ENCODE data around the gene VAMP8.

Gene VAMP8

GRCh38 chr2:85561280-85562212 lies 15.8 kb upstream of the VAMP8 start, which contains the start of gene GGCX:
Gene GGCX (minus strand): TSS chr2:85561493. CDS start chr2:85561428, 65 bp downstream.
- Histone ChIP-seq H3K27ac (ENCODE audit: low read length) (peak within 1 kb of the TSS; percentile 86), H3K9me3 (ENCODE audit: control insufficient read depth in 1 of 2, low read length in 2 of 2) (no peaks in the 10 kb centered on the region), H3K4me1 (ENCODE audit: control insufficient read depth in 1 of 2, insufficient read depth in 2 of 2, low read length in 2 of 2) (peaks cover 3 to 14% of the 10 kb centered on the region in 2 donors), H3K27me3 (ENCODE audit: low read depth, low read length) (no peaks in the 10 kb centered on the region), H3K36me3 (ENCODE audit: control insufficient read depth in 1 of 2, insufficient read depth in 2 of 2, low read length in 2 of 2) (peaks cover 4 to 11% of the 10 kb centered on the region in 2 donors), H3K4me3 (ENCODE audit: low read depth in 1 of 2, low read length in 2 of 2) (peak within 1 kb of the TSS; percentile 87 to 95)

GRCh38 chr2:85564144-85564563 lies 13.2 kb upstream of the VAMP8 start:
- no peaks in the 10 kb centered on the region for H3K36me3 ChIP-seq (ENCODE audit: control insufficient read depth in 1 of 2, insufficient read depth in 2 of 2, low read length in 2 of 2)
- no peak overlapping the region for H3K4me3 ChIP-seq (ENCODE audit: low read depth in 1 of 2, low read length in 2 of 2)
- H3K9me3 ChIP-seq (ENCODE audit: control insufficient read depth in 1 of 2, low read length in 2 of 2), result no peaks in the 10 kb centered on the region
- no peaks in the 10 kb centered on the region for H3K27me3 ChIP-seq (ENCODE audit: low read depth, low read length)
- peaks cover 3 to 14% of the 10 kb centered on the region in 2 donors for H3K4me1 ChIP-seq (ENCODE audit: control insufficient read depth in 1 of 2, insufficient read depth in 2 of 2, low read length in 2 of 2)
- H3K27ac ChIP-seq (ENCODE audit: low read length), result no peak overlapping the region

- H3K27ac ChIP-seq (ENCODE audit: low read length), result no peak overlapping the region
- H3K27me3 ChIP-seq (ENCODE audit: low read depth, low read length), result no peaks in the 10 kb centered on the region
- no peaks in the 10 kb centered on the region for H3K9me3 ChIP-seq (ENCODE audit: control insufficient read depth in 1 of 2, low read length in 2 of 2)
- H3K36me3 ChIP-seq (ENCODE audit: control insufficient read depth in 1 of 2, insufficient read depth in 2 of 2, low read length in 2 of 2), result no peaks in the 10 kb centered on the region
- no peak overlapping the region for H3K4me3 ChIP-seq (ENCODE audit: low read depth in 1 of 2, low read length in 2 of 2)
- no peaks in the 10 kb centered on the region for H3K4me1 ChIP-seq (ENCODE audit: control insufficient read depth in 1 of 2, insufficient read depth in 2 of 2, low read length in 2 of 2)
These were observed 11.1 kb upstream of the VAMP8 start for GRCh38 chr2:85566265-85566664.

- Histone ChIP-seq H3K9me3 (ENCODE audit: control insufficient read depth in 1 of 2, low read length in 2 of 2) (no peaks in the 10 kb centered on the region), H3K27me3 (ENCODE audit: low read depth, low read length) (no peaks in the 10 kb centered on the region), H3K4me1 (ENCODE audit: control insufficient read depth in 1 of 2, insufficient read depth in 2 of 2, low read length in 2 of 2) (peaks cover 0 to 11% of the 10 kb centered on the region in 2 donors), H3K27ac (ENCODE audit: low read length) (no peak overlapping the region), H3K4me3 (ENCODE audit: low read depth in 1 of 2, low read length in 2 of 2) (no peak overlapping the region), H3K36me3 (ENCODE audit: control insufficient read depth in 1 of 2, insufficient read depth in 2 of 2, low read length in 2 of 2) (no peaks in the 10 kb centered on the region)
These were observed 1.6 kb upstream of the VAMP8 start for GRCh38 chr2:85575739-85576138.

GRCh38 chr2:85577063-85577385 lies 362 bp upstream of the VAMP8 start:
- no peaks in the 10 kb centered on the region for H3K36me3 ChIP-seq (ENCODE audit: control insufficient read depth in 1 of 2, insufficient read depth in 2 of 2, low read length in 2 of 2)
- H3K27ac ChIP-seq (ENCODE audit: low read length), result peak overlapping the region; percentile 93
- H3K27me3 ChIP-seq (ENCODE audit: low read depth, low read length), result no peaks in the 10 kb centered on the region
- H3K9me3 ChIP-seq (ENCODE audit: control insufficient read depth in 1 of 2, low read length in 2 of 2), result no peaks in the 10 kb centered on the region
- peaks cover 0 to 11% of the 10 kb centered on the region in 2 donors for H3K4me1 ChIP-seq (ENCODE audit: control insufficient read depth in 1 of 2, insufficient read depth in 2 of 2, low read length in 2 of 2)
- peak overlapping the region in 1 of 2 donors; percentile 56 for H3K4me3 ChIP-seq (ENCODE audit: low read depth in 1 of 2, low read length in 2 of 2)

DNA sequence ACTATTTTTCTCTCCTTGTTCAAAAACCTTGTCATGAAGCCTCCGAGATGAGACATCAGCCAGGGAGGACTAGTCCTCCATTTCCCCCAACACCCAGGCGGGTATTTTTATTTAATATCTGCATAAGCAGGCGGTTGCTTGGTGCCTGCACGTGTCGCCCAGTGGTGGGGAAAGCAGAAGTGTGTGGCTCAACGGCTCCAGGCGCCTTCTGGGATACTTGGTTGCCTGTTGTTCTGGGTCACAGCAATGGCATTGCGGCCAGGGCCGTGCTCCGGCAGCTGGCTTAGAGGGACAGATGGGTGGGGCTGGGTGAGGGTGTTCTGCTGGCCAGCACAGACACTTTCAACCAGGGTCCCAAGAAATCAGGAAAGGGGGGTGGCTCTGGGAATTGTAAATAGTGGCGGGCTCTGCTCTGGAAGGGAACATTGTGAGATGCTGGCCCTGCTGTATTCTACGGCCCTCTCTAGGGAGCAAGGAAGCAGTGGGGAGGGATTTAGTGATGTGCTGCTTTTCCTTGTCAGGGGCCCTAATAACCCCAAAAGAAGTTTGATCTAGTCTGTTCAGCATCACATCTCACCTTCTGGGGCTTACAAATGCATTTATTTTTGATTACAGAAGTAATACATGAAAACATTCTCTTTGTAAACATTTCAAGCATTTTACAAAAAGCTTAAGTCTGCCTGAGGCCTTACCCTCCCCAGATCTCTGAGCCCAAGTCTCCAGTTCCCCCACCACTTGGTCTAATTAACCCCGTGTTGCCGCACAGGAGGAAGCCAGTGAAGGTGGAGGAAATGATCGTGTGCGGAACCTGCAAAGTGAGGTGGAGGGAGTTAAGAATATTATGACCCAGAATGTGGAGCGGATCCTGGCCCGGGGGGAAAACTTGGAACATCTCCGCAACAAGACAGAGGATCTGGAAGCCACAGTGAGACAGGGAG lies 1.1 kb downstream of the VAMP8 start:
- no peaks in the 10 kb centered on the region for H3K36me3 ChIP-seq (ENCODE audit: control insufficient read depth in 1 of 2, insufficient read depth in 2 of 2, low read length in 2 of 2)
- H3K27me3 ChIP-seq (ENCODE audit: low read depth, low read length), result no peaks in the 10 kb centered on the region
- peak overlapping the region; percentile 93 for H3K27ac ChIP-seq (ENCODE audit: low read length)
- H3K4me3 ChIP-seq (ENCODE audit: low read depth in 1 of 2, low read length in 2 of 2), result peak overlapping the region; percentile 23 to 56
- peaks cover under 1 to 11% of the 10 kb centered on the region in 2 donors for H3K4me1 ChIP-seq (ENCODE audit: control insufficient read depth in 1 of 2, insufficient read depth in 2 of 2, low read length in 2 of 2)
- H3K9me3 ChIP-seq (ENCODE audit: control insufficient read depth in 1 of 2, low read length in 2 of 2), result no peaks in the 10 kb centered on the region

GRCh38 chr2:85579266-85579935 lies 2.0 kb downstream of the VAMP8 start:
- Histone ChIP-seq H3K27ac (ENCODE audit: low read length) (peak overlapping the region; percentile 26), H3K36me3 (ENCODE audit: control insufficient read depth in 1 of 2, insufficient read depth in 2 of 2, low read length in 2 of 2) (no peaks in the 10 kb centered on the region), H3K9me3 (ENCODE audit: control insufficient read depth in 1 of 2, low read length in 2 of 2) (no peaks in the 10 kb centered on the region), H3K27me3 (ENCODE audit: low read depth, low read length) (no peaks in the 10 kb centered on the region), H3K4me1 (ENCODE audit: control insufficient read depth in 1 of 2, insufficient read depth in 2 of 2, low read length in 2 of 2) (peaks cover 5 to 11% of the 10 kb centered on the region in 2 donors), H3K4me3 (ENCODE audit: low read depth in 1 of 2, low read length in 2 of 2) (peak overlapping the region in 1 of 2 donors; percentile 56)

DNA sequence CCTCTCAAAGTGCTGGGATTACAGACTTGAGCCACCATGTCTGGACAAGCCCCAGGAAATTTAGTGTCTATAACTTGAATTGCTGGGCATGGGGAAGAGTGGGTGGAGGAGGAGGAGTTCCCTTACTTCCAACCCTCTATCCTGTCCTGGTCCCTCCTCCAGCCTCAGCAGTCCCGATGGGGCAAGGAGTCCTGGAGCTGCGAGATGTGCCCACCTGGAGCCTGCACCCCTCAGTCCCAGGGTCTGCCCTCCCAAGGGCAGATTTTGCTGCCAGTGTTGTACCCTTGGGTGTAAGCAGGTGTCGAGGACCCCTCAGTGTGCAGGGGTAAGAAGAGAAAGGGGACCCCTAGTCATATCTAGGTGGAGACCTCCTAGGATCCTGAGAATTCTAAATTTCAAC lies 2.8 kb downstream of the VAMP8 start:
- no peak overlapping the region for H3K4me3 ChIP-seq (ENCODE audit: low read depth in 1 of 2, low read length in 2 of 2)
- no peaks in the 10 kb centered on the region for H3K27me3 ChIP-seq (ENCODE audit: low read depth, low read length)
- no peaks in the 10 kb centered on the region for H3K36me3 ChIP-seq (ENCODE audit: control insufficient read depth in 1 of 2, insufficient read depth in 2 of 2, low read length in 2 of 2)
- H3K4me1 ChIP-seq (ENCODE audit: control insufficient read depth in 1 of 2, insufficient read depth in 2 of 2, low read length in 2 of 2), result peaks cover 10 to 13% of the 10 kb centered on the region in 2 donors
- H3K9me3 ChIP-seq (ENCODE audit: control insufficient read depth in 1 of 2, low read length in 2 of 2), result no peaks in the 10 kb centered on the region
- H3K27ac ChIP-seq (ENCODE audit: low read length), result no peak overlapping the region

GRCh38 chr2:85582492-85582891 lies 5.1 kb downstream of the VAMP8 start:
- H3K4me1 ChIP-seq (ENCODE audit: control insufficient read depth in 1 of 2, insufficient read depth in 2 of 2, low read length in 2 of 2), result peaks cover 13 to 21% of the 10 kb centered on the region in 2 donors

DNA sequence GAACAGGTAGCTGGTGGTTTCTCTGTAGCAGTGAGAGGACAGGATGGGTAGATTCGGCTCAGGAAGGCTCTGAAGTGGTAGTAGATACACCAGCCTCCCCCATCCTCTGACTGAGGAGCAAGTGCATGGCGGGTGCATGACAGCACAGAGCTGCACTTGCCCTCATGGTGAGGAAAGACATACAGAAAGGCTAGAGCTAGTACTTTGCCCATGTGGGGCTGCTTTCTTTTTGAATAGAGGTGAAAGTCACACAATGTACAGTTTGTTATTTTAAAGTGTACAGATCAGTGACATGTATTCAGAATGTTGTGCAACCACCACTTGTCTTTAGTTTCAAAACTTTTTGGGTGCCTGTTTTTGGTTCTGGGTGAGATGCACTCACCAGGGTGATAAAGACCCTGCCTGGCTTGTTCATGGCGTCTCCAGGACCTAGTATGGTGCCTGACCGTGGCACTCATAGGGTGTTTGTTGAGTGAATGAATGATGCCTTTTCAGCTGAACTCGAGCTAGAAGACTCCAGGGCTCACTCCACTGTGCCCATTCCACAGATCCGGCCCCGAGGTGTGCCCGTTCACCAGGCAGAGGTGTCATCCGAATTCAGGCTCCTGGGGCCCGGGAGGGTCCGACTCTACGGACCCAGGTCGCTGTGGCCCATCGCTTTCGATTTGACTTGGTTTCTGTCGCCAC lies 6.4 kb downstream of the VAMP8 start:
- Histone ChIP-seq H3K36me3 (ENCODE audit: control insufficient read depth in 1 of 2, insufficient read depth in 2 of 2, low read length in 2 of 2) (no peaks in the 10 kb centered on the region), H3K4me3 (ENCODE audit: low read depth in 1 of 2, low read length in 2 of 2) (peak overlapping the region; percentile 72 to 76), H3K27me3 (ENCODE audit: low read depth, low read length) (no peaks in the 10 kb centered on the region), H3K4me1 (ENCODE audit: control insufficient read depth in 1 of 2, insufficient read depth in 2 of 2, low read length in 2 of 2) (peaks cover 16 to 23% of the 10 kb centered on the region in 2 donors), H3K27ac (ENCODE audit: low read length) (peak overlapping the region; percentile 72), H3K9me3 (ENCODE audit: control insufficient read depth in 1 of 2, low read length in 2 of 2) (no peaks in the 10 kb centered on the region)

More at GRCh38 chr2:85582492-85582891, 5.1 kb downstream of the VAMP8 start:
- no peaks in the 10 kb centered on the region for H3K9me3 ChIP-seq (ENCODE audit: control insufficient read depth in 1 of 2, low read length in 2 of 2)
- no peak overlapping the region for H3K4me3 ChIP-seq (ENCODE audit: low read depth in 1 of 2, low read length in 2 of 2)
- no peak overlapping the region for H3K27ac ChIP-seq (ENCODE audit: low read length)
- no peaks in the 10 kb centered on the region for H3K27me3 ChIP-seq (ENCODE audit: low read depth, low read length)
- H3K36me3 ChIP-seq (ENCODE audit: control insufficient read depth in 1 of 2, insufficient read depth in 2 of 2, low read length in 2 of 2), result no peaks in the 10 kb centered on the region
